NCI-H82 (cell line): ENCODE measurements around the gene GABBR2.
A peak's percentile ranks its signal among the peaks of the same experiment; 100 is the strongest.
"Not testable (repeated sequence)": the region's sequence is repeated elsewhere in the genome, so short reads cannot be mapped to it uniquely, and the experiment has no call there.

Source experiments
- DNase-seq: peaks from one replicate; lab custom pipeline; 2025; lab: John Stamatoyannopoulos, UW

Gene GABBR2

GRCh38 chr9:98596486-98596885 lies 112.2 kb downstream of the GABBR2 start:
- DNase-seq = no peak

GRCh38 chr9:98594546-98595160 lies 114.1 kb downstream of the GABBR2 start:
- DNase-seq = no peak

- no peak for DNase-seq
Observed at GRCh38 chr9:98593354-98594253, 115.1 kb downstream of the GABBR2 start.

- DNase-seq = no peak
Observed at GRCh38 chr9:98591696-98592095, 117.0 kb downstream of the GABBR2 start.

GRCh38 chr9:98590101-98590500 lies 118.6 kb downstream of the GABBR2 start:
- no peak for DNase-seq

GRCh38 chr9:98589102-98589501 lies 119.6 kb downstream of the GABBR2 start:
- DNase-seq = no peak

- not testable (repeated sequence) for DNase-seq
Observed at GRCh38 chr9:98584853-98585438, 123.8 kb downstream of the GABBR2 start.

- no peak for DNase-seq
Observed at GRCh38 chr9:98584059-98584458, 124.7 kb downstream of the GABBR2 start.

- DNase-seq = no peak
Observed at GRCh38 chr9:98583417-98583816, 125.3 kb downstream of the GABBR2 start.

GRCh38 chr9:98580956-98581355 lies 127.8 kb downstream of the GABBR2 start:
- DNase-seq = no peak

GRCh38 chr9:98579700-98580099 lies 129.0 kb downstream of the GABBR2 start:
- DNase-seq = no peak

- DNase-seq = no peak
Observed at GRCh38 chr9:98577446-98577845, 131.3 kb downstream of the GABBR2 start.

- DNase-seq = no peak
Observed at GRCh38 chr9:98576859-98577258, 131.9 kb downstream of the GABBR2 start.

GRCh38 chr9:98576354-98576753 lies 132.4 kb downstream of the GABBR2 start:
- no peak for DNase-seq

GRCh38 chr9:98575379-98576346 lies 133.1 kb downstream of the GABBR2 start:
- DNase-seq = no peak

GRCh38 chr9:98573749-98574278 lies 134.9 kb downstream of the GABBR2 start:
- no peak for DNase-seq

- DNase-seq = no peak
Observed at GRCh38 chr9:98572796-98573195, 135.9 kb downstream of the GABBR2 start.

- DNase-seq = no peak
Observed at GRCh38 chr9:98572054-98572627, 136.6 kb downstream of the GABBR2 start.

- DNase-seq = no peak
Observed at GRCh38 chr9:98571643-98572042, 137.1 kb downstream of the GABBR2 start.

GRCh38 chr9:98570663-98571440 lies 137.9 kb downstream of the GABBR2 start:
- DNase-seq = peak; percentile 13
